ENCODE data around the gene MFNG.

MFNG gene

DNA sequence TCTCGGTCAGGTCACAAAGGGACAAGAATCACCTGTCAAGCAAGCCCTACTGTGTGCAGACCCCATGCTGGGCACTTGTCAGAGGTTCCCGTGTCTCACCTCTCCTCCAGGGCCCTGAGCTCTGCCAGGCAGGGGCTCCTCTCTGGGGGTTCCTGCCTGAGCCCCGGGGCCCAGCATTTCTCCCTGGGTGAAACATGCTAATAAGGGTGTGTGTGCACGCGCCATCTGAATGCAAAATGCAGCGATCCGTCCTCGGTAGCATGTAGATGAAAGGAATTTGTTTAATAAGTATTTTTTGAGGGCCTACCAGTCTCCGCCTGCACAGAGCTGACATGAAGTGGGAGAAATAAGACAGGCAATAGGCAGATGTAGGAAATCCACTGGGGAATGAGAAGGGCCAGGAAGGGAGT, 64.7 kb downstream of the MFNG start:
- DNase-seq (ENCODE audit: low read depth): no peak

DNA sequence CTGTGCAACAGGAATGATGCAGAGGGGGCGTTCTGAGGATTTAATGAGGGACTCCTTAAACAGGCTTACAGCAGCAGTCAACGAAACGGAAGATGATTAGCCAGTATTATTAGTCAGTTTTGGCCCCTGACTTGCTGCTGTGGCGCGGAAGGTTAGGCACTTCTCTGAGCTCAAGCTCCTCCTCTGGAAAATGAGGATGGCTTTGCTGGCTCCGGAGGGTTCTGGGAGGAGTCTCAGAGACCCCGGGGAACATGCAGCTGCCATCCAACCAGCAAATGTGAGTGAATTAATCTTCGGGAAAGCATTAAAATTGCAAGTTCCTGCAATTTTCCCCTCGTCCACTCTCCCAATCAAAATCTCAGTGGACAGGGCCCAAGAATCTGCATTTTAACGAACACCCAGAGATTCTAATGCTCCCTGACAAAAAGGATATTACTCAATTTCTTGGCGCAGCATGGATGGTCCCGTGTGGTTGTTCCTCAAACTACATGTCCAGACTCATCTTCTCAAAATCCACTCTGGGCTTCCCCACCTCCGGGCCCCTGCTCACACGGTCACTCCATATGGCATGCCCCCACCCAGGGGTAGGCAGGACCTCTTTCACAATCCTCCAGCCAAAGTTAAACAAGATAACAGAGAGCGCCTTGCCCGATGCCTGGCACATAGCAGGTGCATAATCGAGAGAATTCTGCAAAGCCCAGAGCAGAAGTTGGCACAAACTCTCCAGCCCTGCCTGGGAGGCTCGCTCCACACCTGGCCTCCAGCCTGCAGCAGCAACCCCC, 65.3 kb downstream of the MFNG start:
- no peak for DNase-seq (ENCODE audit: low read depth)

DNA sequence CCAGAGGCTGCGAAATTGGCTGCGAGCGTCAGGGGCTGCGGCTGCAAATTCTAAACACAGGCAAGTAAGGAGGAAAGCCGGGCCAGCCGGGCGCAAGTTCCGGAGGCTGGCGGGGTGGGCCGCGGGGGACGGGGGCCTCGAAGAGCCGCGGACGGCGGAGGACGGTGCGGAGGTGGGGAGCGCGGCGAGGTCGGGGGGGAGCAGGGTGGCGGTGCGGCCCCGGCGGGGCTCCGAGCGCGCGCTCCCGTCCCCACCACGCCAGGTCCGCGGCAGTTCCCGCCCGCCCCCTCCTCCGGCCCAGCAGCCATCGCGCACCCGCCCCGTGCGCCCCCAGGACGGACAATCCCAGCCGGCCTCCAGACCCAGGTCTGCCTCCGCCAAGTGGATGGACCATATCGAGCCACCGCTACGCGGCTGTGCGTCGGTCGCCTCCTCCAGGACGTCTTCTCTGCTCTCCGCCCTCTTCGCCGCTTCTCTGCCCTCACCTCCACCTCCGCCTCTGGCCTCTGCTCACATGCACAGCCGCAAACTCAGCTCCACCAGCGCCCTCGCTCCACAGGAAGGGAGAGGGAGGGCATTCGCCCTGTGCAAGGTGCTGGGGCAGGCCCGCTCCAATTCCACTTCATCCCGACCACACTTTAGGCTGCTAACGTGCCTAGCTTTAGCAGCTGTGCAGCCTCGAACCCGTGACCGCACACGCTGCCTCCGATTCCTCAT, 66.1 kb downstream of the MFNG start:
- DNase-seq (ENCODE audit: low read depth): no peak

DNA sequence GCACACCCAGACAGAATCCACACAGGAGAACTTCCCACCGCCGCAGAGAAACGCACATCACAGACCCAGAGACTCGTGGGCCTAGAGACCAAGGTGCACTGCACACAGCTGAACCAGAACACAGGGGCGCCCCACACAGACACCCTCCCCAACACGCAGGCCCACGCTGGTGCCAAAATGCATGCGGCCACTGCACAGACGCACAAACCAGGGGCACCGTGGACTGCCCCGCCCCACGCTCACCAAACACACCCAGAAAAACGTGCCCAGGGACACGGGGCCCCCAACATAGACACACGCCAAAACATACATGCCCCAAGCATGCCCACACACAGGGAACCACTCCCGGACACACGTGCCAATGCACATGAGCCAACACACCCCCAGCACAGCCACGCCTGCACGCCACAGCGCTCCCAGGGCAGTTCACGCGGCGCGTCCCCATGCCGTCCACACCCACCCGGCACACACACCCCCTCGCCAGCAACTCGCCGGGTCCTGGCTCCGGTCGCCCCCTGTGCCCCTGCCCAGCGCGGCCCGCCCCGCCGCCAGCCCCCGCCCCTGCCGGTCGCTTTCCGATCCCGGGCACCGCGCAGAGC, 66.7 kb downstream of the MFNG start:
- DNase-seq (ENCODE audit: low read depth): no peak
